Smooth muscle cell (in vitro differentiated cells): ENCODE measurements around the gene ASCC1. TPM values are rescaled to one million over a fixed set of nuclear protein-coding genes. Genes with fewer than 3 reads are reported as not detected.

ENCODE experiments used
- DNase-seq: peaks from one replicate; lab custom pipeline; 2025; ENCODE audit not compliant: unreplicated experiment; lab: John Stamatoyannopoulos, UW
- H2AFZ ChIP-seq: fragments of 200-600 bp; sonication (generic); 2 replicates; pipeline ENCODE4 v1.6.0; 2016; ENCODE audit warnings: antibody characterized with exemption, low read depth, mild to moderate bottlenecking
- H3F3A ChIP-seq: fragments of 200-600 bp; sonication (generic); 2 replicates; pipeline ENCODE4 v1.6.0; 2017; ENCODE audit warnings: antibody characterized with exemption, low read depth
- H3K27ac ChIP-seq: fragments of 200-600 bp; sonication (generic); 2 replicates; pipeline ENCODE4 v1.5.1; 2016; ENCODE audit warnings: low read depth, mild to moderate bottlenecking
- H3K27me3 ChIP-seq: fragments of 200-600 bp; sonication (generic); 2 replicates; pipeline ENCODE4 v1.6.1; 2016; ENCODE audit warnings: low read depth, mild to moderate bottlenecking
- H3K36me3 ChIP-seq: fragments of 200-600 bp; sonication (generic); 2 replicates; pipeline ENCODE4 v1.5.1; 2016; ENCODE audit warnings: low read depth
- H3K4me1 ChIP-seq: fragments of 200-600 bp; sonication (generic); 2 replicates; pipeline ENCODE4 v1.5.1; 2016; ENCODE audit warnings: low read depth
- H3K4me2 ChIP-seq: fragments of 200-600 bp; sonication (generic); 2 replicates; pipeline ENCODE4 v1.6.0; 2016; ENCODE audit warnings: mild to moderate bottlenecking
- H3K4me3 ChIP-seq: fragments of 200-600 bp; sonication (generic); 2 replicates; pipeline ENCODE4 v1.5.1; 2016; ENCODE audit warnings: mild to moderate bottlenecking
- H3K79me2 ChIP-seq: fragments of 200-600 bp; sonication (generic); 2 replicates; pipeline ENCODE4 v1.6.0; 2016; ENCODE audit warnings: low read depth, mild to moderate bottlenecking
- H3K9ac ChIP-seq: fragments of 200-600 bp; sonication (generic); 2 replicates; pipeline ENCODE4 v1.6.0; 2016; ENCODE audit warnings: low read depth
- H3K9me3 ChIP-seq: fragments of 200-600 bp; sonication (generic); replicated peaks from 2 replicates; pipeline ENCODE4 v1.5.1; 2016; ENCODE audit warnings: low read depth
- H4K20me1 ChIP-seq: fragments of 200-600 bp; sonication (generic); 2 replicates; pipeline ENCODE4 v1.6.0; 2016; ENCODE audit warnings: low read depth
- CTCF ChIP-seq: fragments of 200-600 bp; sonication (generic); IDR thresholded peaks from 2 replicates; pipeline ENCODE4 v1.5.1; 2017; ENCODE audit warnings: borderline replicate concordance, mild to moderate bottlenecking, antibody characterized with exemption; ENCODE audit not compliant: insufficient read depth, poor library complexity, severe bottlenecking
- WGBS: methylation state at CpG from one replicate; pipeline ENCODE4 v1.1.7; 2016; ENCODE audit warnings: low lambda C conversion rate; 5-methylcytosine and 5-hydroxymethylcytosine counted together
- polyA plus RNA-seq: library from polyadenylated mRNA; unstranded; fragments of >200 nt; fragmentation: Nextera tagmentation; extraction: Ambion mirVana; gene quantifications from 2 replicates; pipeline ENCODE4 v1.2.1, GENCODE V29; 2016
- total RNA-seq: library from RNA; depleted of rRNA; stranded (reverse); fragments of >200 nt; gene quantifications from 2 replicates; pipeline ENCODE4 v1.2.3, GENCODE V29; 2014

ASCC1 gene
- total and polyA plus RNA-seq, 2 experiments from 2014 or later = 24.0 to 28.1 TPM

- Histone ChIP-seq H3F3A (no peaks in the 10 kb centered on the region), H3K9me3 (no peaks in the 10 kb centered on the region), H4K20me1 (no peaks in the 10 kb centered on the region), H3K36me3 (peaks cover 7% of the 10 kb centered on the region), H3K27ac (no peak overlapping the region), H3K4me1 (no peaks in the 10 kb centered on the region), H3K27me3 (no peaks in the 10 kb centered on the region), H3K79me2 (peaks cover 12% of the 10 kb centered on the region), H3K4me3 (no peak overlapping the region), H2AFZ (no peak overlapping the region), H3K4me2 (no peak overlapping the region), H3K9ac (no peak overlapping the region)
- no peak for TF ChIP-seq CTCF
- 96% methylated on average over 6 of the region's 6 CpGs for WGBS
- DNase-seq = no peak
Observed at GRCh38 chr10:72234560-72235095, 18.6 kb upstream of the ASCC1 start.

- no peaks in the 10 kb centered on the region for H4K20me1 ChIP-seq
- H3K9me3 ChIP-seq = no peaks in the 10 kb centered on the region
- no peak overlapping the region for H3K4me3 ChIP-seq
- H3K79me2 ChIP-seq = peaks cover 21% of the 10 kb centered on the region
- no peak overlapping the region for H3K27ac ChIP-seq
- no peaks in the 10 kb centered on the region for H3F3A ChIP-seq
- H3K27me3 ChIP-seq = no peaks in the 10 kb centered on the region
- peaks cover 7% of the 10 kb centered on the region for H3K36me3 ChIP-seq
- no peaks in the 10 kb centered on the region for H3K4me1 ChIP-seq
- DNase-seq = no peak
- H3K4me2 ChIP-seq = no peak overlapping the region
- no peak overlapping the region for H2AFZ ChIP-seq
- no peak overlapping the region for H3K9ac ChIP-seq
- no peak for TF ChIP-seq CTCF
Observed at GRCh38 chr10:72233621-72234020, 17.5 kb upstream of the ASCC1 start.

- no peak overlapping the region for H3K27ac ChIP-seq
- no peak overlapping the region for H2AFZ ChIP-seq
- no peaks in the 10 kb centered on the region for H3K4me1 ChIP-seq
- peaks cover 7% of the 10 kb centered on the region for H3K36me3 ChIP-seq
- no peak overlapping the region for H3K4me2 ChIP-seq
- DNase-seq = no peak
- no peaks in the 10 kb centered on the region for H4K20me1 ChIP-seq
- TF ChIP-seq CTCF = no peak
- H3F3A ChIP-seq = no peaks in the 10 kb centered on the region
- H3K9me3 ChIP-seq = no peaks in the 10 kb centered on the region
- H3K27me3 ChIP-seq = no peaks in the 10 kb centered on the region
- H3K9ac ChIP-seq = no peak overlapping the region
- no peak overlapping the region for H3K4me3 ChIP-seq
- WGBS = 89% methylated on average over 8 of the region's 8 CpGs
- H3K79me2 ChIP-seq = peaks cover 43% of the 10 kb centered on the region
Observed at GRCh38 chr10:72229261-72230251, 13.5 kb upstream of the ASCC1 start.
